ENCODE results near the gene FAM149B1.

Gene FAM149B1

GRCh38 chr10:73182568-73182967 lies 14.6 kb downstream of the FAM149B1 start:
- no peak for DNase-seq

- DNase-seq = no peak
Observed at GRCh38 chr10:73183667-73184281, 15.9 kb downstream of the FAM149B1 start.

DNA sequence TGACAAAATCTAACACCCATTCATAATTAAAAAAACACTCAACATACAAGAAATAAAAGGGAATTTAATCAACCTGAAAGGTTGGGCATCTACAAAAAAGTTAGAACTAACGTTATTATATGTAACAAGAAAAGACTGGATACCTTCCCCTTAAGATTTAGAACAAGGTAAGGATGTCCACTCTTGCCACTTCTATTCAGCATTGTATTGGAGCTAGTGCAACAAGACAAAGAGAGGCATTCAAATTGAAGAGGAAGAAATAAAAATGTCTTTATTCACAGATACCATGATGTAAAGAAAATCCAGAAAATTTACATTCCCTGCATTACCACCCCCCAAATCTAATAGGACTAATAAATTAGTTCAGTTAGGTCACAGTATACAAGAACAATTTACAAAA lies 18.3 kb downstream of the FAM149B1 start:
- DNase-seq = no peak

DNA sequence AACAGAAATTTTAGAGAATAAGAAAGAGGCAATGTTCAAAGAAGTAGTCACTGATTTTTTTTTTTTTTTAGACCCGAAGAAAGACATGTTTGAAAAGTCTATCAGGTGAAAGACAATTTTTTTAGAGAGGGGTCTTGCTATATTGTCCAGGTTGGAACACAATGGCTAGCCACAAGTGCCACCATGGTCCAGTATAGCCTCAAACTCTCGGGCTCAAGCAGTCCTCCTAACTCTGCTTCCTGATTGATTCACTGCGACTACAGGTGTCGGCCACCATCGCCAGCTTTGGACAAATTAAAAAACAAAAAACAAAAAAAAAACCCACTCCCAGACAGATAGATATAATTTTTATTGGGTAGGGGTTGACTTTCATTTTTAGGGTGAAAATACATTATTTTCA lies 22.3 kb downstream of the FAM149B1 start:
- no peak for DNase-seq

GRCh38 chr10:73205081-73205480 lies 37.2 kb downstream of the FAM149B1 start:
- no peak for DNase-seq

GRCh38 chr10:73205890-73206289 lies 38.0 kb downstream of the FAM149B1 start:
- no peak for DNase-seq

DNA sequence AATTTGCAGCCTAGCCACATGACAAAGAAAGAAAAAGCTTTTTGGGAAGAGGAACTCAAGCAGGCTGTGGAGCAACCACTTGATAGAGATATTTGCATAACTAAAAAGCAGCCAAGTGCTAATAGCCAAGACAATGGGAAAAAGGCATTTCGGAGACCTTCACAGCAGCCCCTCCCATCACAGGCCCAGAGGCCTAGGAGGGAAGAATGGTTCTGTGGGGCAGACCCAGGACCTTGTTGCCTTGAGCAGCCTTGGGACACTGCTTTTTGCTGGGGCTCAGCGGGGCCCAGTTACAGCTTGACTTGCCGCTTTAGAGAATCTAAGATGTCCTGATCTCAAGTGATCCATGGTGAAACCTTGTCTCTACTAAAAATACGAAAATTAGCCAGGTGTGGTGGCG lies 38.5 kb downstream of the FAM149B1 start:
- DNase-seq = no peak

GRCh38 chr10:73207883-73208282 lies 40.0 kb downstream of the FAM149B1 start:
- no peak for DNase-seq

DNA sequence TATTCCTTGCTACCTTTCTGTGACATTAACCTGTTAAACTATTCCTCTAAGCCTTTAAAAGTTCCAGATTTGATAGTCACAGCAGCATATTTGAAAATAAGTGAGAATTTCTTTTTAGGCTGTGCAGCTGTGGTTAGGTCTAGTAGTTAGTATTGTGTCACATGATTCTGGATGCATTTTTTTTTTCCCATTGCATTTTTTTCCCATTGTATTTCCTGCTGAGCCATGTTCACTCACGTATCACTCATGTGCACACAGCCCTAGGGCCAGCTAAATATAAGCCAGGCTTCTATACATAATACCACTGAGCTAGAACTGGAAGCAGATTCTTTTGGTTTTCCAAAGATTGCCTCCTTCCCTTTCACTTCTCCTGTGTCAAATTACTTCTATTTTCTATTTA lies 41.8 kb downstream of the FAM149B1 start:
- no peak for DNase-seq

DNA sequence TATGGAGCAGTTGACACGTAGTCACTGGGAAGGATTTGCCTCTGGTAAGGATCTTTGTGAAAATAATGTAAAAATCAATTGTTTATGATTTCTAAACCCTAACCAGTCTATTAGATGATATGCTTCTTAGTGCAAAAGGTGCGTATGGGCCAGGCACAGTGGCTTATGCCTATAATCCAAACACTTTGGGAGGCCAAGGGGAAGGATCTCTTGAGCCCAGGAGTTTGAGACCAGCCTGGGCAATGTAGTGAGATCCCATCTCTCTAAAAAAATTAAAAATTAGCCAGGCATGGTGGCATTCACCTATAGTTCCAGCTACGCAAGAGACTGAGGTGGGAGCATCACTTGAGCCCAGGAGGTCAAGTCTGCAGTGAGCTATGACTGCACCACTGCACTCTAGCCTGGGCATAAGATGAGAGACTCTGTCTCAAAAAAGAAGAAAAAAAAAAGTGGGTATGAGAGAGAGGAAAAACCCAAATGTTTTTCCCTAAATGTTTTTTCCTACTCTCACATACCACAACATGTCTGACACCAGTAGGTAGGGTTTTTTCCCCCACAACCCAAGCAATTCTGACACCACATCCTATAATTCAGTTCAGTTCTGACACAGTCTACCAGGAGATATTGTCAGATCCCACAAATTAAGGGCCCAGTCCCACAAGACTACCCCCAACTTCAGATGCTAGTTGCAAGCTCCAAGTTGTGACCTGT lies 42.6 kb downstream of the FAM149B1 start:
- DNase-seq = no peak

DNA sequence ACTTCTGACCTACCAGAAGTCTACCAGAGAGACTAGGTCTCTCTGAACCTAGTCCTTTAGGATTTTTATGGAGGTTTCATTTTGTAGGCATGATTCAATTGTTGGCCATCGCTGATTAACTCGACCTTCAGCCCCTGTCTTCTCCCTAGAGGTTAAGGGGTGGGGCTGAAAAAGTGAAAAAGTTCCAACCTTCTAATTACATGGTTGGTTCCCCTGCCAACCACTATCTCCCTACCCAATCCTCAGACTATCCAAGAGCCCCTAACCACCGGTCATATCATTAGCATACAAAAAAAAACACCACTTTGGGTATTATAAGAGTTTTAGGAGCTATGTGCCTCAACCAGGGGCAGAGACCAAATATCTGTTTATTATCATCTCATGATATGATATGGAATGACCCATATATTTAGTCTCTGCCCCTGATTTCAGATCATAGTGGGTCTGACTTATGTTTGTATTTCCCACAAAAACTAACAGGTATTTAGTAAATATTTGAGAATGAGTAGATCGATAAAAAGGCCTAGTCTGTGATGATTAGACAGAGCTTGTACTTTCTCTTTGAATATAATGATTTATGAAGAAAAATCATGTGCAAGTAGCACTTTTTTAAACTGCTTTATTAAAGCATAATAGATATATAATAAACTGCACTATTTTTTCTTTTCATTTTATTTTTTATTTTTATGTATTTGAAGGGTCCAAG lies 43.3 kb downstream of the FAM149B1 start:
- no peak for DNase-seq

DNA sequence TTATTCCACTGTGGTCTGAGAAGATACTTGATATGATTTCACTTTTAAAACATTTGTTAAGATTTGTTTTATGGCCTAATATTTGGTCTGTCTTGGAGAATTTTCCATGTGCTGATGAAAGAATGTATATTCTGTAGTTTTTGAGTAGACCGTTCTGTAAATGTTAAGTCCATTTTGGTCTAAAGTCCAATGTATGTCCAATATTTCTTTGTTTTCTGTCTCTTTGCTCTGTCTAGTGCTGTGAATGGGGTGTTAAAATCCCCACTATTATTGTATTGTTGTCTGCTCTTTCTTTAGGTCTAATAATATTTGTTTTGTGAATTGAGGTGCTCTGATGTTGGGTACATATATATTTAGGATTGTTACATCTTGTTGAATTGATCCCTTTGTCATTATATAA lies 47.8 kb downstream of the FAM149B1 start:
- DNase-seq = no peak

- no peak for DNase-seq
Observed at GRCh38 chr10:73217628-73218027, 49.7 kb downstream of the FAM149B1 start.

GRCh38 chr10:73218431-73219191 lies 50.7 kb downstream of the FAM149B1 start:
- DNase-seq = no peak

DNA sequence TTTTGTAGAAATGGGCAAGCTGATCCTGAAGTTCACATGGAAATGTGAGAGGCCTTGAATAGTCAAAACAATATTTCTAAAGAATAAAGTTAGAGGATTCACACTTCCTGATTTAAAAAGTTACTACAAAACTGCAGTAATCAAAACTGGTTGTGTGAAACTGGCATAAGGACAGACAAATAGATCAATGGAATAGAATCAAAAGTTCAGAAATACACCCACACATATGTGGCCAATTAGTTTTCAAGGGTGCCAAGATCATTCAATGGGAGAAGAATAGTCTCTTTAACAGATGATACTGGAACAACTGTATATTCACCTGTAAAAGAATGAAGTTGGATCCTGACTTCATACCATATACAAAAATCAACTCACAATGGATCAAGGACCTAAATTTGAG lies 51.5 kb downstream of the FAM149B1 start:
- DNase-seq = no peak

- DNase-seq = no peak
Observed at GRCh38 chr10:73220989-73221388, 53.1 kb downstream of the FAM149B1 start.

- no peak for DNase-seq
Observed at GRCh38 chr10:73225518-73225917, 57.6 kb downstream of the FAM149B1 start.

DNA sequence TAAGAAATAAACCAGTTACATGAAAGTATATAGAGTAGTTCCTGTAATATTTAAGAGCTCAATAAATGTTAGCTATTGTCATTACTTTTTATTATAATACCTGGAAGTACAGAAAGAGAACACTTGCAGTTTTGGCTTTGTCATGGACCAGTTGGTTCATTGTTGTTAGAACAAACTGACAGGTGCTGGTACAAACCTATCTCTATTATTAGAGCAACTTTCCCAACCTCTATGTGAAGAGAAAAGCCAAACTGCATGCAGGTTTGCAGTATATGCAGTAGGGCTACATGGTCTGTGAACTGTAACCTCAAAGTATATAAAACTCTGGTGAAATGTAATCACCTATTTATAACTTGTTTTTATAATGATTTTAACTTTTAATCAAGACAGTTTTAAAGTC lies 58.7 kb downstream of the FAM149B1 start:
- no peak for DNase-seq

DNA sequence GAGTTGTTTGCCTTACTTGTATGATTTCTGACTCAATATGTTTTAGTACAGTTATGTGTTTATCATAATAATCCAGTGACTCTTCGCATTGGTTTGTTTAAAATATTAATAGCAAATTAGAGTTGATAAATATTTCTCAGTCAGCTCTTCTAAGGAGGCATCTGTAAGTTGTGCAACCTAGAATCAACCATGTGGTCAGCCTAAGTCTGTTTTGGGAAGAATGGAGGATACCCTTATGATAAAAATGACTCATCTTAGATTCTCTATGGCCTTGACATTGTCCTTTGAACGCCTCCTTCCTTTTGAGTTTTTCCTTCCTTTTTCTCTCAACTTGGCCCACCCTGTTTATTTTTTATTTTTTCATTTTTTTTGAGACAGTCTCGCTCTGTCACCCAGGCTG lies 60.3 kb downstream of the FAM149B1 start:
- DNase-seq = no peak

- no peak for DNase-seq
Observed at GRCh38 chr10:73229567-73229966, 61.6 kb downstream of the FAM149B1 start.

- no peak for DNase-seq
Observed at GRCh38 chr10:73232887-73233286, 65.0 kb downstream of the FAM149B1 start.

DNA sequence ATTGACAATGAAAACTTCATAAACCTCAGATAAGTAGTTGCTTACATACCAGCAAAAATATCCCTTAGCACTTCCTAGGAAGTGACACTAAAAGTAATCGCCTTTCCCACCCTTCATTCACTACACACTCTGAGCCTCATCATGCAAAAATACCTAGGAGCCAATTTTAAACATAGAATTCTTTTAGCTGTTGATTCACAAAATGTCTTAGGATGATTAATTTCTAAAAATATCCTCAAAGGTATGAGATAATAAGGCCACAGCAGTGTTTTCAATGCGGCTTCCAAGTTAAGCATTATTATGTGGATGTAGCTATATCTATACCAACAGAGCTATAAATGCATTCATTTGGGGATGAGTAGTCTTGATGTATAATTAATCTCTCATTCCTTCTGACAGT lies 66.0 kb downstream of the FAM149B1 start:
- DNase-seq = no peak

DNA sequence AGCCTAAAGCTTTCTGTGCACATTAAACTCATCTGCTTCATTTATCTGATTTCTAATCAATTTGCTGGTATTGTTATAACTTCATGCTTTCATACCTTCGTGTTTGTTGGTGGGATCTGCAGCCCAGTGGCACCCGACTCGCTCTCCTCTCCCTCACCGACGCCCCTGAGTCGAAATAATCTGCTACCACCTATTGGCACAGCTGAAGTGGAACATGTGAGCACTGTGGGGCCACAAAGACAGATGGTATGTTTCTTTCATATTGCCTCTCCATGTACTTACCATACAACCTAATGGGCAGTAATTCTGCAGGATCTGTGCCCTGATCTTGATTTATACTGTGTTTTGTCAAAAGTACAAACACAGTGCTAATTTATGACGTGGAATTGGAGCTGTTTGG lies 66.8 kb downstream of the FAM149B1 start:
- DNase-seq = no peak

Data from NCI-H146 (cell line).